Neural progenitor cell (in vitro differentiated cells): ENCODE data around the gene CHERP. TPM values are rescaled to one million over a fixed set of nuclear protein-coding genes. Genes with fewer than 3 reads are reported as not detected.

Source experiments
- DNase-seq: peaks from one replicate; pipeline ENCODE4 v3.0.0-alpha.2; 2016; ENCODE audit warnings: low spot score
- H2AFZ ChIP-seq: fragments of 200-600 bp; sonication (generic); replicated peaks from 2 replicates; pipeline ENCODE4 v1.6.1; 2016; ENCODE audit warnings: antibody characterized with exemption
- H3F3A ChIP-seq: fragments of 200-600 bp; sonication (generic); 2 replicates; pipeline ENCODE4 v1.6.1; 2016; ENCODE audit warnings: antibody characterized with exemption, low read depth
- H3K27ac ChIP-seq: fragments of 200-600 bp; sonication (generic); 2 replicates; pipeline ENCODE4 v1.5.1; 2016; ENCODE audit warnings: mild to moderate bottlenecking
- H3K27me3 ChIP-seq: fragments of 200-600 bp; sonication (generic); 2 replicates; pipeline ENCODE4 v1.6.1; 2016; ENCODE audit warnings: mild to moderate bottlenecking, moderate library complexity
- H3K36me3 ChIP-seq: fragments of 200-600 bp; sonication (generic); 2 replicates; pipeline ENCODE4 v1.5.1; 2016
- H3K4me1 ChIP-seq: fragments of 200-600 bp; sonication (generic); 2 replicates; pipeline ENCODE4 v1.6.1; 2016; ENCODE audit warnings: mixed run types
- H3K4me2 ChIP-seq: fragments of 200-600 bp; sonication (generic); 2 replicates; pipeline ENCODE4 v1.6.1; 2016
- H3K4me3 ChIP-seq: fragments of 200-600 bp; sonication (generic); 2 replicates; pipeline ENCODE4 v1.5.1; 2016
- H3K79me2 ChIP-seq: fragments of 200-600 bp; sonication (generic); 2 replicates; pipeline ENCODE4 v1.6.1; 2016; ENCODE audit warnings: low read depth
- H3K9ac ChIP-seq: fragments of 200-600 bp; sonication (generic); 2 replicates; pipeline ENCODE4 v1.6.1; 2016
- H3K9me3 ChIP-seq: fragments of 200-600 bp; sonication (generic); 2 replicates; pipeline ENCODE4 v1.5.1; 2016; ENCODE audit warnings: low read depth
- H4K20me1 ChIP-seq: fragments of 200-600 bp; sonication (generic); 2 replicates; pipeline ENCODE4 v1.6.1; 2016; ENCODE audit warnings: low read depth
- H3K27ac Mint-ChIP-seq: 3 replicates; pipeline ENCODE4 v1.8.0; 2021; ENCODE audit warnings: mixed read lengths
- H3K27me3 Mint-ChIP-seq: 2 replicates; pipeline ENCODE4 v1.8.0; 2022; ENCODE audit warnings: low read depth, mild to moderate bottlenecking, inconsistent platforms, moderate library complexity, mixed read lengths; ENCODE audit not compliant: insufficient read depth
- H3K36me3 Mint-ChIP-seq: 3 replicates; pipeline ENCODE4 v1.8.0; 2021; ENCODE audit warnings: mixed read lengths
- H3K4me1 Mint-ChIP-seq: 3 replicates; pipeline ENCODE4 v1.8.0; 2021; ENCODE audit warnings: mixed read lengths
- H3K4me3 Mint-ChIP-seq: 3 replicates; pipeline ENCODE4 v1.8.0; 2021; ENCODE audit warnings: mild to moderate bottlenecking, moderate library complexity, mixed read lengths
- H3K9me3 Mint-ChIP-seq: 3 replicates; pipeline ENCODE4 v1.8.0; 2020; ENCODE audit warnings: mixed read lengths
- CTCF ChIP-seq: fragments of 200-600 bp; sonication (generic); IDR thresholded peaks from 2 replicates; pipeline ENCODE4 v1.5.1; 2017; ENCODE audit warnings: antibody characterized with exemption, mild to moderate bottlenecking
- EZH2 ChIP-seq: fragments of 200-600 bp; sonication (generic); IDR thresholded peaks from 2 replicates; pipeline ENCODE4 v1.6.1; 2017; ENCODE audit warnings: antibody characterized with exemption, mild to moderate bottlenecking, moderate library complexity
- EZH2phosphoT487 ChIP-seq: fragments of 200-600 bp; sonication (generic); IDR thresholded peaks from 2 replicates; pipeline ENCODE4 v1.6.1; 2017; ENCODE audit warnings: antibody characterized with exemption
- total RNA-seq: library from RNA; depleted of rRNA; stranded (reverse); fragments of >200 nt; gene quantifications from 2 replicates; pipeline ENCODE4 v1.2.3, GENCODE V29; 2015; ENCODE audit warnings: low replicate concordance

The CHERP gene
- total RNA-seq, 1 donor from 2014 or later = 5.5 TPM

- H3K79me2 ChIP-seq = peaks cover 60% of the 10 kb centered on the region
- no peak overlapping the region for H3K27ac Mint-ChIP-seq
Measured at GRCh38 chr19:16571822-16572331, 29.6 kb upstream of the CHERP start.

GRCh38 chr19:16571283-16571682 lies 29.0 kb upstream of the CHERP start:
- no peak overlapping the region for H3K27ac ChIP-seq
- Mint-ChIP-seq H3K4me3 (peak overlapping the region; percentile 84), H3K27ac (no peak overlapping the region), H3K4me1 (peaks cover 19% of the 10 kb centered on the region), H3K27me3 (no peaks in the 10 kb centered on the region), H3K36me3 (peaks cover 12% of the 10 kb centered on the region), H3K9me3 (no peaks in the 10 kb centered on the region)
- peaks cover 56% of the 10 kb centered on the region for H3K79me2 ChIP-seq
- H3K9me3 ChIP-seq = no peaks in the 10 kb centered on the region
- TF ChIP-seq CTCF (no peak), EZH2 (no peak), EZH2phosphoT487 (no peak)
- H3K36me3 ChIP-seq = no peaks in the 10 kb centered on the region
- peak overlapping the region; percentile 97 for H3K4me3 ChIP-seq
- peaks cover 16% of the 10 kb centered on the region for H4K20me1 ChIP-seq
- H3K4me2 ChIP-seq = peak overlapping the region; percentile 99
- no peak for DNase-seq
- H2AFZ ChIP-seq = no peak overlapping the region
- H3K4me1 ChIP-seq = peaks cover 8% of the 10 kb centered on the region
- H3K9ac ChIP-seq = peak overlapping the region; percentile 71
- H3F3A ChIP-seq = peaks cover 11% of the 10 kb centered on the region
- H3K27me3 ChIP-seq = no peaks in the 10 kb centered on the region

More at GRCh38 chr19:16571822-16572331, 29.6 kb upstream of the CHERP start:
- Mint-ChIP-seq H3K4me1 (peaks cover 19% of the 10 kb centered on the region), H3K4me3 (peak overlapping the region; percentile 84), H3K27me3 (no peaks in the 10 kb centered on the region), H3K36me3 (peaks cover 7% of the 10 kb centered on the region), H3K9me3 (no peaks in the 10 kb centered on the region)
- no peak for TF ChIP-seq EZH2phosphoT487
- TF ChIP-seq CTCF = no peak
- no peak for TF ChIP-seq EZH2
- peaks cover 11% of the 10 kb centered on the region for H3F3A ChIP-seq
- no peaks in the 10 kb centered on the region for H3K9me3 ChIP-seq
- DNase-seq = no peak
- H4K20me1 ChIP-seq = peaks cover 22% of the 10 kb centered on the region
- no peaks in the 10 kb centered on the region for H3K27me3 ChIP-seq
- H3K9ac ChIP-seq = peak overlapping the region; percentile 71
- peak overlapping the region; percentile 93 for H2AFZ ChIP-seq
- peak overlapping the region; percentile 97 for H3K4me3 ChIP-seq
- no peaks in the 10 kb centered on the region for H3K36me3 ChIP-seq
- H3K4me1 ChIP-seq = peaks cover 8% of the 10 kb centered on the region
- H3K27ac ChIP-seq = no peak overlapping the region
- H3K4me2 ChIP-seq = peak overlapping the region; percentile 99

GRCh38 chr19:16569609-16570320 lies 27.5 kb upstream of the CHERP start:
- TF ChIP-seq EZH2phosphoT487 = no peak
- no peak for TF ChIP-seq CTCF
- no peak for TF ChIP-seq EZH2
- DNase-seq = no peak
- Histone ChIP-seq H3K4me2 (no peak overlapping the region), H2AFZ (no peak overlapping the region), H3K4me1 (peaks cover 8% of the 10 kb centered on the region), H3K79me2 (peaks cover 43% of the 10 kb centered on the region), H3K36me3 (no peaks in the 10 kb centered on the region), H3K27ac (no peak overlapping the region), H3K9me3 (no peaks in the 10 kb centered on the region), H3K27me3 (no peaks in the 10 kb centered on the region), H4K20me1 (peaks cover 6% of the 10 kb centered on the region), H3K4me3 (no peak overlapping the region), H3K9ac (no peak overlapping the region), H3F3A (peaks cover 11% of the 10 kb centered on the region)
- Mint-ChIP-seq H3K4me1 (peaks cover 19% of the 10 kb centered on the region), H3K27me3 (no peaks in the 10 kb centered on the region), H3K9me3 (no peaks in the 10 kb centered on the region), H3K4me3 (peak overlapping the region; percentile 84), H3K36me3 (peaks cover 11% of the 10 kb centered on the region), H3K27ac (no peak overlapping the region)
